ENCODE results near the gene CAPZA1.

DNA sequence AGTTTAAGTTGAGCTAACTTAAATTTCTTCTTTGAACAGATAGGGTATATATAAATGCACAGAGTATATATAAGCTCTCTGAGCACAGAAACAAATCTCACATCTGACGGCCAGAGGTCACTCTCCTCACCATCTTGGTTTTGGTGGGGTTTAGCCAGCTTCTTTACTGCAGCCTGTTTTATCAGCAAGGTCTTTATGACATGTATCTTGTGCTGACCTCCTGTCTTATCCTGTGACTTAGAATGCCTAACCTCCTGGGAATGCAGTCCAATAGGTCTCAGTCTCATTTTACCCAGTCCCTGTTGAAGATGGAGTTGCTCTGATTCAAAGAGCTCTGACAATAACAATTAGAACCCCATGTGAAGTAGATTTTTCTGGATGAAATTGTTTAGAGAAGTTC is 53.2 kb downstream of the CAPZA1 start:
- TF ChIP-seq, protein P1, sequence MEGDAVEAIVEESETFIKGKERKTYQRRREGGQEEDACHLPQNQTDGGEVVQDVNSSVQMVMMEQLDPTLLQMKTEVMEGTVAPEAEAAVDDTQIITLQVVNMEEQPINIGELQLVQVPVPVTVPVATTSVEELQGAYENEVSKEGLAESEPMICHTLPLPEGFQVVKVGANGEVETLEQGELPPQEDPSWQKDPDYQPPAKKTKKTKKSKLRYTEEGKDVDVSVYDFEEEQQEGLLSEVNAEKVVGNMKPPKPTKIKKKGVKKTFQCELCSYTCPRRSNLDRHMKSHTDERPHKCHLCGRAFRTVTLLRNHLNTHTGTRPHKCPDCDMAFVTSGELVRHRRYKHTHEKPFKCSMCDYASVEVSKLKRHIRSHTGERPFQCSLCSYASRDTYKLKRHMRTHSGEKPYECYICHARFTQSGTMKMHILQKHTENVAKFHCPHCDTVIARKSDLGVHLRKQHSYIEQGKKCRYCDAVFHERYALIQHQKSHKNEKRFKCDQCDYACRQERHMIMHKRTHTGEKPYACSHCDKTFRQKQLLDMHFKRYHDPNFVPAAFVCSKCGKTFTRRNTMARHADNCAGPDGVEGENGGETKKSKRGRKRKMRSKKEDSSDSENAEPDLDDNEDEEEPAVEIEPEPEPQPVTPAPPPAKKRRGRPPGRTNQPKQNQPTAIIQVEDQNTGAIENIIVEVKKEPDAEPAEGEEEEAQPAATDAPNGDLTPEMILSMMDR (IDR thresholded peaks at IDR 0.05; ENCODE audit: low read depth, low read length) = no peak
- TF ChIP-seq EZH2phosphoT487 (IDR thresholded peaks at IDR 0.05; ENCODE audit: low read depth) = no peak

Measured in OCI-LY3 (cell line).